RKO (cell line): ENCODE data around the gene PLPPR5.
"Not testable (repeated sequence)": the region's sequence is repeated elsewhere in the genome, so short reads cannot be mapped to it uniquely, and the experiment has no call there.

Experiments
- DNase-seq: peaks from one replicate; pipeline ENCODE4 v3.0.0-alpha.2; 2016; ENCODE audit warnings: low spot score

Gene PLPPR5

DNA sequence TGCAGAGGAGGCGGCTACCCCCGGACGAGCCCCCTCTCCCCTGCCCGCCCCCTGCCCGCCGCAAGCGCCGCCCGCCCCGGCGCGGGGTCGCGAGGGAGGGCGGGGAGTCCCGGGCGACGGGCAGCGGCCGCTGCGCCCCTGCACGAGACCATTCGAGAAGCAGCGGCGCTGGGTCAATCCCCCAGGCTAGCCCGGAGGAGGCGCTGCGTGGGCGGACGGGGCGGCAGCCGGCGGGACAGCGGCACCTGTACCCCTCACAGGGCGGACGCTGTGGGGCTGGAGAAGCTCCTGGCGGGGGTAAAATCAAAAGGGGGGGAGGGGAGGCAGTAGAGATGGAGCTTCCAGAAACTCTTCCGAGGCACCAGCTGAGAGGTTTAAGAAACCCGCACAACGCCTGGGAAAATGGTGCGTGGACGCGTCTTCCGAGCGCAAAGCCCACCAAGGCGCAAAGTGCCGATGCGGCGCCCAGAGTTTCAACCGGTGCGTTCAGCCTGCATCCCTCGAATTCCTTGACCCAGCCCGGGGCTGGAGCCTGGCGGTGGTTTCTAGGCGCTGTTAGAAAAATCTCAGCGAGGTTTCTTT is at the start of gene PLPPR5:
PLPPR5 (minus strand) TSS at position 1 of the 582 bp plus-strand sequence. CDS start 190 bp downstream, outside the sequence.
- no peak for DNase-seq

DNA sequence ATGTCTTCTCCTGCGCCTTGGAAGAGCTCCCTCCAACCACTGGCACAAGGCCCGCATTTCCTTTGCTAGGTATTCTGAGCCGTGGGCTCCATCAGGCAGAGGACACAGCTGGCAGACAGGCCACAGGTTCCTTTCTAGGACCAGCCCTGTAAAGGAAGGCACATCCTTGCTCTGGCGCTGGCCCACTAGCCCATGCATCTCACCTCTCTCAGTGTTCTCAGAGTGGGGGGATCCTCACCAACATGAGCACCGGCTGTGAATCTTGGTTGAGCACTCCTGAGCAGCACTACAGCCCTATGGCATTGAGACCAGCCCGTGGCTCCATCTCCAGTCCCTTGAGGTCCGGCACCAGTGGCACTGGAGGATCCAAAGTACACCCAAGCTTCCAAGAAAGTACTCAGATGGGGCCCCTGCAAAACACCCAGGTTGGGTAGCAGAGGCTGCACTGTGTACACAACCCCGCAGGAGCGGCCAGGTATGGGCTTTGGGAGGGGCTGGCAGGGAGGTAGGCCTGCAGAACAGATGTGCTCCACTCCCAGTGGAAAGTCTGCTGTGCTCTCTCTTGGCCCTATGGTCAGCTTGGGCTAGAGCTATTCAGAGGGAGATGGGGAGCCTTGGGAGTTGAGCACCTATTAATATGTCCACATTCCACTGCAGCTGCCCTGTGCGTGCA is 47.1 kb upstream of the PLPPR5 start:
- DNase-seq, result no peak

- DNase-seq, result no peak
These were observed 45.1 kb upstream of the PLPPR5 start for GRCh38 chr1:99049745-99050144.

- DNase-seq, result not testable (repeated sequence)
These were observed 32.1 kb upstream of the PLPPR5 start for GRCh38 chr1:99036746-99037145.

- DNase-seq, result no peak
These were observed 13.7 kb upstream of the PLPPR5 start for GRCh38 chr1:99018313-99018712.

GRCh38 chr1:99017655-99018054 is 13.0 kb upstream of the PLPPR5 start:
- DNase-seq, result no peak

DNA sequence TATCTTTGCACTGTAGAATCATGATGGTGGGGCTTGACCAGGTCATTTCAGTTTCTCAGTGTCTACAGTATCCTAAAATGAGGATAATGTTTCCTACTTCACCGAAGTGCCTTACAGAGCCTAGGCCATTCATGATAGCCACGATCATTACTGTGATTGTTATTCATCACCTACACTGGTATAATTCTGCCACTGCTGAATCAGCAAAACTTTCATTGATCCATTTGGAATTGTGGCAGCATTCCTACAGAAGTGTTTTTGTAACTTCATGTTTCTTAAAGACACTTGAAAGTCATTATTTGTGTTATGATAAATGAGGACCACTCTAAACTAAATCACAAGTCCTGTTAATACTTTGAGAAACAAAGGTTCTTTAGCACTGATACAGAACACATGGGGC is 6.0 kb upstream of the PLPPR5 start:
- DNase-seq, result no peak

DNA sequence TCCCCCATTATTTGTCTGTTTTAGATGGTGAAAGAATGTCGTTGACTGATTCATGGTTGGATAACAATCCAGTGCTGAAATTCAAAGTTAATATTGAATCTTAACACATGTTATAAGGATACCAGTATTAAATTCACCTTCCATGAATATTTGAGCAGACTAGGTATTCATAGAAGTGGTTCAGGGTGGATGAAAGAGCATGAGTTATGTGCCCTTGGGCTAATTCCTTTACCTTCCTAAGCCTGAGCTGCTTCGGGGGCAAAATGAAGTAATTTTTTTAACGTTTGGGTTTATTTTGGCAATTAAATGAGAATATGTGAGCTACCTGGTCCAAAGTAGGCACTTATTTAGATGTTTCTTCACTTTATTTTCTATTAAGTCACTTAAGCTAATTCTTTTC is 2.7 kb upstream of the PLPPR5 start:
- DNase-seq, result no peak

DNA sequence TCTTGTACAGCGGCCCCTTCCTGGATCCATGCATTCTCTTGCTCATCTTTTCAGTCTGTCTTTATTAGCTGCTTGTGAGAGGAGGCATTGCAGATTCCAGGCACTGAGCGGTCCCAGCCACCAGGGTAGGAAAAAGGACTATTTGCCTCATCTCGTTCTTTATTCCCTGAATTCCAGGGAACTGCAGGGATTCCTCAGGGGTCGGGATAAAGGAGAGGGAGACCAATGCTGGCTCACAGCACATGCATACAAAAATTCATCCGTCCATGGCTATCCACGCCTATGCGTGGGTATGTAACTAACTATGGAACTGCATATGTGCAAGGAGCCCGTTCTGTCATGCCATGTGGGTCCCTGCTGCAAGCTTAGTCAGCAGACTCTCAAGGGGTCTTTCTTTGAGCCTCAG is 879 bp upstream of the PLPPR5 start:
- DNase-seq, result no peak

DNA sequence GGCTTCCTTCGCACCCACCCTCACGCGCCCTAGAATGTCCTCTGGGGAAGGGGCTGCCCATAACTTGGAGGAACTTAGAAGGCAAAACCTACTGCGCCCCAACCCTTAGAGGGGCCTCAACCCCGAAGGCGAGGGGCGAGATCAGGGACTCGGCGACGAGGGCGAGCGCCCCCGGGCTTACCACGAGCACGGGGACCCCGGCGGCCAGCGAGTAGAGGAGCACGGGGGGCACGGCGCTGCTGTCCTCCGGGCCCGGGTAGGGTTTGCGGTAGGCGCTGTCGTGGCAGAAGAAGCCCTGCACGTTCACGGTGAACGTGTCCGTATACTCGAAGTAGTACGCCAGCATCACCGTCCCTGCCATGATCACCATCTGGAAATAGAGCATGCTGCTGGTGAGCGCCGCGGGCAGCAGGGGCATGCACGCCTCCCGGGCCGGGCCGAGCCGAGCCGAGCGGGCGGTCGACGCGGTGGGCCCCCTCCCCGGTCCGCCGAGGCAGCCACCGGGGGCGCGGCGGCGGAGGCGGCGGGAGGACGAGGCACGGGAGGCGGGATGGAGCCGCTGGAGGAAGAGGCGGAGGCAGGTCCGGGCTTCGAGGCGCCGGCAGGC is 304 bp downstream of the PLPPR5 start:
- DNase-seq, result no peak

DNA sequence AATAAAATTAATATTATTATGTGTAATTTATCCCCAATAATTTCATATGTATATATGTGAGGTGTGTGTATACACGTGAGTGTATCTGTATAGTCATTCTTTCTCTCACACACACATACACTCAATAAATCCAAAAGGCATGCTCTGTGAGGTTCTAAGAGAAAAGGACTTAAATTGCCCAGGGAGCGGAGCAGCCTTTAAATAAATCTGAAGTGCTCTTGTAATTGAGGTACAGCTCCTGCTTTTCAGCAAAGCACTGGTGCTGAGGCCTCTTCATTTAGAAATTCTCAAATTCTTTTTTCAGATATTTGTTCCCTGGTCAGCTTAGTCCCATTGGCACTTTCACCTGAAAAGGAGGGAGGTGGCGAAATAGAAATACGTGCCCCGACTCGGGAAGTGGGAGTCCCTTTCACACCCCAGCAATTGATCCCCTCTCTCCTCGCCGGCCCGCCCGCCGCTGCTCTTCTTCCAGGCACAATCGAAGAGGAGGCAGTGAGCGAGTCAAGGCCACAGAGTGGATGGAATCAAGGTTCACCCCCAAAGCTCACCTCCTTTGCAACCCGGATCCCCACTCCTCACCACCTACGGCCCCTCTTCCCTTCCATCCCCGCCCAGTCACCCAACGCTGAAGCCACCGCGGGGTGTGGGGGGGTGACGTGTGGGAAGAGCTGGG is 944 bp downstream of the PLPPR5 start:
- no peak for DNase-seq

DNA sequence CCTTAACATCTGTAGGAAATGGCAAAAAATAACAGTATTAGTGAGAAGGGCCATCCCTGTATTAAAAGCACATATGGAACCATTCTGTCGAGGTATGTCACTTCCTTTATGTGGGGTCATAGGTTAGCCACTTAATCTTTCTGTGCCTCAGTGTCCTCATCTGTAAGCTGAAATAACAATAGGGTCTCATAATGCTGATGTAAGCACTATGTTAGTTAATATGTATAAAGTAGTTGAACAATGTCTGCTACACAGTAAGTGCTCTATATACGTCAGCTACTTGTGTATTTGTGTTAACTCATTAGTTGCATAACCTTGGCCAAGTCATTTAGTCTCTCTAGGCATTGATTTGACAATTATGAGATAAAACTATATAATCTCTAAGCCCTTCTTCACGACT is 11.8 kb downstream of the PLPPR5 start:
- DNase-seq, result no peak

DNA sequence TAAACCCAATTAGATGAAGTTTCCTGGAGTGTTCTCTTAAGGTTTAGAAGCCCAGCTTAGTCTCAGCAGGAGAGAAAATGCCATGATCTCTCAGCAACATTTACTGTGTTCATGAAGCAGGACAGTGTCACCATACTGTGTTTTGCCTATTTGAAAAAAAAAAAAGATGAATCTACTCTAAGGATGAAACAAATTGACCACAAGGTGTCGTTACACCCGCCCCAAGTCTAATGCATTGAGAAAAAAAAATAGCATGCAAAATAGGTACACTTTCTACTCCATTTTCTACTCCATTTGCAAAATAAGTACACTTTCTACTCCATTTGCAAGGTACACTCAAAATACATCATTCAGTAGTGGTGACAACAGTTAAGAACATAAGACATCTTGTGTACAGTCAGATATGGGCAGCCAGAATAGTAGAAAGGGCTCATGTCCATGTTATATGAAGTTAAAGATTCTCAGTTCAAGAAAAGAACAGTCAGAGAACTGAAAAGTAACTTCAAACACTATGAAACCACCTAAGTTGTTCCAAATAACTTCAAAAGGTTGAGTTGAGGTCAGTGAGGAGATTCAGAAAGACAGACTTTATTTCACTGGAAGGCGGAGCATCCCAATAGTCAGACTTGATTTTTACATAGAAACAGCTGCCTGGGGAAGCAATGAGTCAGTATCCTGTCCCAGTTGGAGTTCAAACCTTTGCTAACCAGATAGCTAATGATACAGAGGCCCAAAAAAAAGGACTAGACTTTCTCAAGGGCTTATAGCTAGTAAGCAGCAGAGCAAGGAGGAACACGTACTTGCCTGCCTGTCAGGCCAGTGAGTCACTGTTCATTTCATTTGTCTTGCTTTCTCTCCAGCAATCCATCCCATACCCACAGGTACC is 13.3 kb downstream of the PLPPR5 start:
- peak; percentile 54 for DNase-seq

DNA sequence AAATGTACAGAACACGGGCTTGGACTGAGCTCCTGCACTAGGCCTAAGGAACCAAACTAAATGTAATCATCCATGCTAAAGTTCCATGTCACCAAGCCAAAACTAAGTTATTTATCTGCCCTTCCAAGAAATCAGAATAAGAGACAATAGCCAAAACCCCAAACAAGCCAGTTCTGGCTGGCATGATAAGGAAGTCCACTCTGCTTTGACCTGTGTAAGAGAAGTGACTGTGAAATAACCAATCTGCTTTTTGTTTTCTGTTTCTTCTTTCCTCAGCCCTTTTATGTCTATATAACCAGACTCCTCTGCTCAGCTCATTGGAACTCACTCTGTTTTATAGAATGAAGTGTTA is 15.1 kb downstream of the PLPPR5 start:
- DNase-seq, result no peak

DNA sequence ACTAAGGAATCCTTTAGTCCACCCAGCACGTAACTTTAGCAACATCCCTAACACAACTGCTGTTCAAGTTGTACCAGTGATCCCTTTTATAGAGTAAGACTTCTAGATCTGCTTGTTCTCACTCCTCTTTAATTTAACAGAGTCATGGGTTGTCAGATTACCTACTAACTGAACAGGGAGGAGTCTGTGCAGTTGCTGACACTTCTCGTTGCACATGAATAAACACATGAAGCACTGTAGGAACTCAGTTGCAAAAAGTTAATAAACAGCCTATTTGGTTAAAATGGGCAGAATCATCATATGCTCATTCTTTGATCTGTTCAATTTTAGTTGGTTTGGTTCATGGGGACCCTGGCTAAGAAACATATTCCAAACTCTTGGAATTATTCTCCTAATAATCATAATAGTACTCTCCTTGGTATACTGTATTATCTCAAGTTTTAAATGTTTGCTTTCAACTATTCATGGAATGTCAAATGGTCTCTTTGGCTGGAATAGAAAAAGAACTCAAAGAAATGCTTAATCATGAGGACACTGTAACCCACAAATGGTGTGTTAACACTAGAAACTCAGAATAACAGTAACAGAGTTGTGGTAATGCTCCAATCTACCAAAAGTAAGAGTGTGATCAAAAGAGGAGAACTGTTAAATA is 15.6 kb downstream of the PLPPR5 start:
- no peak for DNase-seq

DNA sequence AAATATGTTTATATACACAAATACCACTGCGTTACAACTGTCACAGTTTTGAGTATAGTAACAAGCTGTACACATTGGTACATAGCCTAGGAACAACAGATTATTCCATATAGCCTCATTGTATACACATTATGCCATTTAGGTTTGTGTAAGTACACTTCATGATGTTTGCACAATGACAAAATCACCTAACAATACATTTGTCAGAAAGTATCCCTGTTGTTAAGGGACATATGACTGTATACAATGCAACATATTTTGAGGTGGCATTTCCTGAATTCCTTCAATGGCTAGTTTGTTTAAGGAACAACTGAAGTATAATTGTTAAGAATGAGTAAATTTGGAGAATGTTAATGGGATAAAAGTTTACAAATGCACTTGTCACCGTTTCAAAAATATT is 19.0 kb downstream of the PLPPR5 start:
- DNase-seq, result no peak

DNA sequence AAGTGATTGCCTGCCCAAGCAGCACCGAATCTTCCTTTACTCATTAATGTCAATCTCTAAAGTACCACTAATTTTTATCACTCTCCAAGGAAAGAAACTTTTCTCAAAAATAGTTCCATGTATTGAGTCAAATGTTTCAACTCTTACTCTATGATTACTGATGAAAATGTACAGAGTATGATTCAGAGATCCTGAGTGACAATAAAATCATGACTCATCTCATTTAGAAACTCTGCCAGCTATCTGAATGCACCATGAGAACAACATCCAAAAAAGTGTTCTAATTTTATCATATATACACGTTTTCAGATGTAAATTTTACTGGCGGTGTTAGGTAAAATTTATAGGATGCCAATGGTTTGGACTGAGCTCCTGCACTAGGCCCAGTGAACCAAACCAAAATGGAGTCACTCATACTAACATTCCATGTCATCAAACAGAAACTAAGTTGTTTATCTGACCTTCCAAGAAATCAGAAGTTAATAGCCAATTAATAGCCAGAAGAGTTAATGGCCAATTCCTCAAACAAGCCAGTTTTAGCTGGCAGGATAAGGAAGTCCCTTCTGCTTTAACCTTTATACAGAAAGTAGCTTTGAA is 22.6 kb downstream of the PLPPR5 start:
- DNase-seq, result peak; percentile 54

- no peak for DNase-seq
These were observed 25.2 kb downstream of the PLPPR5 start for GRCh38 chr1:98979463-98979862.

DNA sequence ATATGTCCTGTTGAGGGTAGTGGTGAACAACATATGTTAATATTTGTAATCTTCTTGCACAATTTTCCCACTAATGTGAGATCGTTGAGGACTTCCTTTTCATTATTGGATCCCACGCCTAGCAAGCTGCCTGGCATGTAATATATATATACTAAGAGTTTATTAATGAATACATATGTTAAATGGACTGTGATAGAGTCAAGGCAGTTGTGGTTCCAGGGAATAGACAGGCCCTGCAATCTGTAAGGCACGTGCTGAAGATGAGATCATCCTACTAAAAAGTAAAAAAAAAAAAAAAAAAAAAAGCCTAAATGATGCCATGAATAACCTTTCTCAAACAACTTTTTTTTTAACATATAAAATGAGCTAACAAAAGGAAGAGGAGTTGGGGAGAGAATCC is 28.9 kb downstream of the PLPPR5 start:
- no peak for DNase-seq

- DNase-seq, result no peak
These were observed 29.5 kb downstream of the PLPPR5 start for GRCh38 chr1:98975113-98975512.

- DNase-seq, result no peak
These were observed 34.7 kb downstream of the PLPPR5 start for GRCh38 chr1:98969798-98970490.
